Fibroblast of skin of left quadriceps (primary cell): ENCODE results near the gene FRMD4B.
"Not testable (repeated sequence)": the region's sequence is repeated elsewhere in the genome, so short reads cannot be mapped to it uniquely, and the experiment has no call there.

Experiments
- DNase-seq, 2 experiments: peaks; one replicate each; pipeline ENCODE4 v3.0.0-alpha.2; 2013; ENCODE audit warnings: low read depth in 2 of 2

FRMD4B gene

DNA sequence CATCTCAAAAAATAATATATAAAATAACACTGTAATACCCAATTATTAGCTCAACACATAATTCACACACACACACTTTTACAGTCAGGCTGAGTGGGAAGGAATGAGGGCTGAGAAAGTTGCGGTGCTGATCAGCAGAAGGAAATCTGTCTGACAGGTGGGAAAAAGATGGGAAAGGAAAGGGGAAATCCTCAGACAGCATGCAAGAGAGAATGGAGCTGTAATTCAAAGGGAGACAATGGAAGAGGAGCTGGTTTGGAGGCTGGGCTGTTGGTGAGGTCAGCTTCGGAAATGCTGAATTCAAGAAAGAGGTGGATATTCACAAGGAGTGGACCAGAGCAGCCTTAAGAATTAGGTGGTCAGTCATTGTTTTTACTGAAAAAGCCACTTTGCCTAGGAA lies 141.8 kb downstream of the FRMD4B start:
- DNase-seq = no peak

DNA sequence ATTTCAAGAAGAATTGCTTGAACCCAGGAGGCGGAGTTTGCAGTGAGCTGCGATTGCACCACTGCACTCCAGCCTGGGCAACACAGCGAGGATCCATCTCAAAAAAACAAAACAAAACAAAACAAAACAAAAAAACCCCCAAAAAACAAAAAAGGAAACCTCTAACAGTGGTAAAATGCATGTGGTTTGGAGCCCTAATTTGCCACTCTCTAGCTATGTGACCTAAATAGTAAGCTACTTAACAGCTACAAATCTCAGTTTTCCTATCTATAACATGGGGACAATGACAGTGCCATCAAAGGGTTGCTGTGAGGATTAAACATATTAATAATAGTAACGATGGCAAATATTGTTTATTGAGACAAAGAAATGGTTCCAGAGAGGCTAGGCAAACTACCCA lies 144.1 kb downstream of the FRMD4B start:
- no peak for DNase-seq

DNA sequence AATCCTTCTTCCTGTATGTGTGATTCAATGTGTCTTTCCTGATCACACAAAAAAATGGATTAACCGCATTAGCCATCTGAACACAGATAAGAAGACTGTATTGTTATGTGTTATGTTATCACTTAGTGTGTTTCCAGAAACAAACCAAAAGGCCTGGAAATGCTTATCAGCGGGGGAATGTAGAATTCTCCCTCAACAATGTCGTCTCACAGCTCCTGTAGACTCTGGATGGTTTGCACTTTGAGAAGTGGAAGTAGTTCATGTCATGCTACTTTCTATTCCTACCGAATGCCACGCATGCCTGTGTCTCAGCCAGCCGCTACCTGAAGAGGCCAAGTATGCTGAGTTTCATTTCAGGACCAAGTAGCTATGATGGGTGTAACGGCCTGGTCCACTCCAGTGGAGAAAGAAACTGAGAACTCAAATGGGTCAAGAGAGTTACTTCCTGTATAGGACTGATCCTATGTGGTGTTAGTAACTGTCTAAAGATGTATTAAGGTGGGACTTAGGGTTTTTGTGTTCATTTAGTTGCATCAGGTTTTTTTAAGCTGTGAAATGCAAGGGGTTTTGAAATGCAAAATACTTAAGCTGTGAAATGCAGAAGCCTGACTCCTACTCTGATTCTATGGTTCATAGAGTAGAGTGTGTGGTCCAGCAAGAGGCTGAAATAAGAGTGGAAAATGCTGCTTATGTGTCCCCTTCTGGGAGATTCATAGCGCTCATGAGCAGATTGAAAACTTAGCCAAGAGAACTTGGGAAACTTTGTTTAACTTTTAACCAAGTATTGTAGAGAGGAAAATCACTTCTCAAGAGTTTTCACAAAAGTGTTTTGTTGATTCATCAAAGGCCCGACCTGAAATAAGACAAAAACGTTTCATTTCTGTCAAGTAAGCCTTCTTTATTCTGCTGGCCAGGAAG lies 145.0 kb downstream of the FRMD4B start:
- no peak for DNase-seq

DNA sequence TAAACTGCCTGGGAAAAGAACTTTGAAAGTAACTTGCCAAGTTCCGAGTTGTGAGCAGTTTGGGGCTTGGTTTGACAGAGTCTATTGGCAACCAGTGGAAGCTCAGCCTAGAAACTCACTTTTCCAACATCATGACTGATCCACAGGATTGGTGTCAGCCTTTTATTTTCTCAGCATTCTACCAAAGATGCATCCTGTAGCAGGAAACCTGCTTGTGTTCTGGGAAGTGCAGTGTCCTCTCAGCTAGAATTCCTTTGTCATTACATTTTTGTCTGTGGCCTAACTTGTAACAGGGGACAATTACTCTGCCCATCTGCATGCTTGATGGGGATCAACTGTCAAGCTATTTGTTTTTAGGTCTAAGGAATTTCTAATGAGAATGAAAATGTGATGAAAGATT lies 146.8 kb downstream of the FRMD4B start:
- no peak for DNase-seq

DNA sequence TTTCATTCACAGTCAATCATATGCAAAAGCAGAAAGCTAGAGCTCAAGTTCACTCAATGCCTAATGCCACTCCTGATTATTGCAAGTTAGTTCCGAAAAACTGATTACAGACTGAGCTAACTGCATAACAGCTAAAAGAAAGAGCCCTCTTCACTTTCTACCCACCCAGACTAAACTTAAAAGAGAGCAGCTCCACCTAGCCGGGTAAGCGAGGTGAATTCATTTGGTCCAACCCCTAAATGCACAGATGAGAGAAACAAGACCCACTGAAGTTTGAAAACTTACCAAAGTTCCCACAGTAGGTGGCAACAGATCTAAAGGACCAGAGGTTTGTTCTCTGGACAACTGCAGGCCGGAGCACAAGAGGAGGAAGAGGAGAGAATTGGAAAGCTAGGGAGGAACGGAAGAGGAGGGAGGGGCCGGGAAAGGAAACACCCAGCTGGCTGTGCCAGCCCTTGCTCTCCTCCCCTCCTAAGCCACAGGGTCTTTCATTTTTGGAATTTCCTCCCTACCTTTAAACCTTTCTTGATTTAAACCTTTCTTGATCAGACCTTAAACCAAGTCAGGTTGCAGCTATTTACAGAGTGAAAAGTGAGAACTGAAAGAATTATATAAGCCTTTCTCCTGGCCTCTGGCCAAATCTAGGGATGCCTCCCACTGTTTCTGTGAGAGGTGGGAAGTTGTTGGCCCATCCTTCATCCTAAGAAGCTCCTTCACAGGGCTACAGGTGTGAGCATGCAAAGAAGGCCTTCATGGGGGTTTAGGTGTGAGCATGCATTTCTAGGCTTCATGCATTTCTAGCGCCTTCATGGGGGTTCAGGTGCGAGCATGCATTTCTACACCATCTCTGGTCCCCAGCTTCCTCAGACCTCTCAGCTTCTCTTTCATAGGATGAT lies 148.8 kb downstream of the FRMD4B start:
- no peak for DNase-seq

DNA sequence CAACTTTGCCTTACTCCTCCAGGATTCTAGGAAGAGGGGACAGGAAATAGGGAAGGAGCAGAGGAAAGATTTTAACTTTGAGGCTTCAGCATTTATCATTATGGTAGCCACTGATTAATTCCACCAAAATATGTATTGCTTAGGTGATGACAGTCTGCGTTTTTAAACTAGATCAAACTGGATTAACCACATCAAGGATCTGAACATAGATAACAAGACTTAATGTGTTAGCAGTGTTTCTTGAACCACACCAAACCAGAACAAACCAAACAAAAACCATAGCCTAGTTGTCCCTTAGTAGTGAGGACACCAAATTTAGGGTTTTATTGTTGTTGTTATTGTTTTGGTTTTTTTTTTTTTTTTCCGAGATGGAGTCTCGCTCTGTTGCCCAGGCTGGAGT lies 150.0 kb downstream of the FRMD4B start:
- DNase-seq = no peak

DNA sequence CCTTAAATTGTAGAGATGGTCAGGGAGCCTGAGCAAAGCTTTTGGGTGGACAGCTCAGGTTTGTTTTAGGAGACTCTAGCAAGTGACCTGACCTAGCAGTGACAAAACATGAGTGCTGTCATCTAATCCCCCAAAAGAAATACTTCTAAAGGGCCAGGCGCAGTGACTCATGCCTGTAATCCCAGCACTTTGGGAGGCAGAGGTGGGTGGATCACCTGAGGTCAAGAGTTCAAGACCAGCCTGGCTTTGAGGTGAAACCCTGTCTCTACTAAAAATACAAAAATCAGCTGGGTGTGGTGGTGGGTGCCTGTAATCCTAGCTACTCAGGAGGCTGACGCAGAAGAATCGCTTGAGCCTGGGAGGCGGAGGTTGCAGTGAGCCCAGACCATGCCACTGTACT lies 150.7 kb downstream of the FRMD4B start:
- not testable (repeated sequence) for DNase-seq

DNA sequence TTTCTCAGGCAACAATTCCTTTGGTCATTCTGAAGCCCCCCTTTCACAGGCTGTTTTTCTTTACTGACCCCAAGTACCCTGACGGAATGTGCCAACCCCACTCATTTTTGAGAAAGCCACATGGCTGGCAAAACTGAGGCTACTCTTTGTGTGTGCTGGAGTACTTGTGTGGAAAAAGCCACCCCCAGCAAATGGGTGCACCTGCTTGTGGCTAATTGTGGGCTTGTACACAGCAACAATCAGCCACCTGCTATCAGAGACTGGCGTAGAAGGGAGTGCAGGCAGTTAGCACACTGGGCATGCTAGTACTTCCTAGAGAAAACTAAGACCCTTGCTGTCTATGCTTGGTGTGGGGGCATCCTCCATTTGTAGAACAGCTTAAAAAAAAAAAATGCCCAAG lies 153.4 kb downstream of the FRMD4B start:
- no peak for DNase-seq

DNA sequence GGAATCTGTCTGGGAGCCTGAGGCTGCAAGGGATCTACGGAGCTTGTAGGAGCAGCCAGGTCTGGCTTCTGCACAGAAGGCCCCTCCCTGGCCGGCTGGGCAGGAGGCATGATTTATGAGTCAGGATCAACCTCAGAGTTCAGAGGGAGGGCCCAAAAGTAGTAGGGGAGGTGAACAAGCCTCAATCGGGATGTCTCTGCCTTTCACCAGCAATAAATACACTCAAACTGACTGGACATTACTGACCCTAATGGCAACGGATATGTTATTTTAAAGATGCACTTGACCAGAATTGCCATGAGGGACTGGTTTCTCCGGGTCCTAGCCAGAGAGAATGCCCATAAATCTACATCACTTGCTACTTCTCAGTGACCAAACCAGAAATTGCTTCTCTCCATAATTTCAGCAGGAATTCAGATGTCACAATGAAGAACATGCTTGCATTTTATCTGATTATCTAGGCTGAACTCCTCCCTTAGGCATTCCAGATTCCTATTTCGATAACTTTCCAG lies 153.9 kb downstream of the FRMD4B start:
- DNase-seq = no peak

DNA sequence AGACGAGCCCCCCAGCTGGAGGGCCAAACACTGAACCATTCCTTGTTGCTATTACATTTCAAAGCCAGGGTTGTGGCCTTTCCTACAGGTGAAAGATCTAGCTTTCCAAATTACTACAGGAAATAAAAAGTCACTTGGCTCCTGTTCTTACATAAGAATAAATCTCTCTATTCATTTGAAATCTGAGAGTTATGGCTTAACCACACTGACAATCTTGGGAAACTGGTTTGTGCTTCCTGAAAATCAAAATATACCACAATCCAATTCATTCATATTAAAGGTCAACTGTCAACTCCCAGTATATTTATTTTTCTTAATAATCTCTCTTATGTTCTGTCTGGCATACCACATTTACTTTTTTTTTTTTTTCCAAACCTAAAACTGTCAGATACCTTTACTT lies 159.8 kb downstream of the FRMD4B start:
- DNase-seq = no peak

DNA sequence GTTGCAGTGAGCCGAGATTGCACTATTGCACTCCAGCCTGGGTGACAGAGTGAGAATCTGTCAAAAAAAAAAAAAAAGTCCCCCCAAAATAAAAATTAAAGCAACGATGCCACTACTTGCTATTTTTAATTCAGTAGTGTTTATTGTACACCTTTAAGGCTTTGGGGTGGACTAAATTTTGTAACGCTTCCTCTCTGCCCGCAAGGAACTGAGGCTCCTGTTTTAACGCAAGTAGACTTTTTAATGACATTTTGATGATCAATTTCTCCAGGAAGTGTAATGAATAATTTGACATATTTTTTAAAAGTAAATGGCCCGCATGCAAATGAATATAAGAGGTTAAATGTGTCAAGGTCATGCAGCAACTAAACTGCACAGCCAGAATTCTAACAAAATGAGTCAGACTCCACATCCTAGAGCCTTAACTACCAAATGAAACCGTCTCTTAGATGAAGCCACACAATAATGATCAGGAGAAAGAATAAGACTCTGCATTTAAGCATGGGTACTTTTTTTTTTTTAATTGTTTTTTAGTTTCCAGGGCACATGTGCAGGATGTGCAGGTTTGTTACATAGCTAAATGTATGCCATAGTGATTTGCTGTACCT lies 166.7 kb downstream of the FRMD4B start:
- DNase-seq = no peak

DNA sequence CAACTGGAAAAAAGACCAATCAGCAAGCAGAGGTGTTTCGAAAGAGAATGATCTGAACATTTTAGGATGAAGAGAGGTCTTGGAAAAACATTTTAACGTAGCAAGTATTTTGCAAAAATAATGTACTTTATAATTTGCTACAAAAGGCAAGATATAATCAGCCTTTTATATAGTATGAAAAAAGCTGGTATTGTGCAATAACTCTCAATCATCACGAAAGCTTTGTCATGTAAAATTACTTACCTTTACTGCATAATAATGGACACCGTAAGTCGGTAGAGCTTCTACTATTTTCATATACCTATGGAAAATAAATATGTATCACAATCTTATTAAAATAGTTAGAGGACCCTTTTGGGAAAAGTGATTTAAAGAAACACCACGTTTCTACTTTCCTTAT lies 167.8 kb downstream of the FRMD4B start:
- no peak for DNase-seq

DNA sequence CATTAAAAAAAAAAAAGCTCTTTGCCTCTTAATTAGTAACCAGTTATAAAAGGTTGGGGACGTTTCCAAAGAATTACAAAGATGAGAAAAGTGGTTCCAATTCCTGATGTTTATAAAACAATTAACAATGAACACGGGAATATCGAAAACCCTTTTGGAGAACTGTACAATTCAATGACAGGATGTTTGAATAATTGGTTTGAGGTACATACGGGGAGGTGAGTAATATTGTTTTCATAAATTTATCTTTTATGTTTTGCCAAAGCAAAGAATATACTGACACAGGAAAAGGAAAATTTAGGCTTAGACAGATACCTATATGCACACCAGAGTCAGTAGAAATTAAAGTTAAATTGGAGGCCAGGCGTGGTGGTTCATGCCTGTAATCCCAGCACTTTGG lies 168.9 kb downstream of the FRMD4B start:
- no peak for DNase-seq

DNA sequence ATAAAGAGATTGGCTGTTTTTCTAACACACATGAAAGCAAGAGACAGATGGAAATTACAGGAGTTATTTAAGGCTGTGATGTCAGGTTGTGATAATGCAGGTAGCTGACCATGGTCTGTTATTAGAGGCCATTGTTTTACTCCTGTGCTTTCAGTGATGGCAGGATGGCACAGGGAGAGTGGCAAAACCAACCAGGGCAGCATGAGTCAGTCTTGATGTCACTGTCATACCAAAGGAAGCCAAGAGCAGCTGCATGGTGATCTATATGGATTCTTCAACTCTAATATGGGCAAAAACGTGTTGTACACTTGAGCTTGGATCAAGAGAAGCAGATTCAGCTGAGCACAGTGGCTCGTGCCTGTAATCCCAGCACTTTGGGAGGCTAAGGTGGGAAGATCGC lies 171.6 kb downstream of the FRMD4B start:
- DNase-seq = no peak

DNA sequence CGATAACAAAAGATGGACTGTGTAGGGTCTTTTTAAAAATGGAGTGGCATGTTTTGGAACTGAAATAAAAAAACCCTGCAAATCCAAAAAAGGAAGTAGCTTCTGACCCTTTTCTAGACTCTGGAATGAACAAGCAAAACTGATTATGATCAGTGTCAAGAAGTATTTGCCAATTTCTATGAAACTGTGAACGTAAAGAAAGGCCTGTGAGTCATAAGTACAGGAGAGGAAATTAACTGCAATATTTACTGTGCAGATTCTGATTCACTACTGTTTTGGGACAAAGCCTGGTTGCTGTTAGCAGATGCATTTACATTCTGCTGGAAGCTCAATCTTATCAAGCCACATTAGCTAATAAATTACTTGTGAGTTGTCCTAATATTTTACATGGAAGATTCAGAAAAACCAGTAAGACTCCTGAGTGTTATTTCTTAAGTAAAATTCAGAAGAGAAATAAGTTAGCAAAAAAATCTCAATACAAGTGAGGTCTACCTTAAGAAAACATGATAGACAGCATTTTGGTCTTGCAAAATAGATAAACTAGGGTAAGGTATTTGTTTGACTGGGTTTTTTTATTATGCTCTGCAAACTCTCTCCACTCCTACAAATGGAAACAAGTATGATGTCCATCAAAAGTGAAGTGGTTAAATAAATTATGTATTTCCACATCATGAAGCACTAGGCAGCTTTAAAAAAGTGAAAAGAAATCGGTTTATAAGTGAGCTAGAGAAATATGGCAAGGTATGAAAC lies 173.3 kb downstream of the FRMD4B start:
- DNase-seq = peak; percentile 74 to 78

DNA sequence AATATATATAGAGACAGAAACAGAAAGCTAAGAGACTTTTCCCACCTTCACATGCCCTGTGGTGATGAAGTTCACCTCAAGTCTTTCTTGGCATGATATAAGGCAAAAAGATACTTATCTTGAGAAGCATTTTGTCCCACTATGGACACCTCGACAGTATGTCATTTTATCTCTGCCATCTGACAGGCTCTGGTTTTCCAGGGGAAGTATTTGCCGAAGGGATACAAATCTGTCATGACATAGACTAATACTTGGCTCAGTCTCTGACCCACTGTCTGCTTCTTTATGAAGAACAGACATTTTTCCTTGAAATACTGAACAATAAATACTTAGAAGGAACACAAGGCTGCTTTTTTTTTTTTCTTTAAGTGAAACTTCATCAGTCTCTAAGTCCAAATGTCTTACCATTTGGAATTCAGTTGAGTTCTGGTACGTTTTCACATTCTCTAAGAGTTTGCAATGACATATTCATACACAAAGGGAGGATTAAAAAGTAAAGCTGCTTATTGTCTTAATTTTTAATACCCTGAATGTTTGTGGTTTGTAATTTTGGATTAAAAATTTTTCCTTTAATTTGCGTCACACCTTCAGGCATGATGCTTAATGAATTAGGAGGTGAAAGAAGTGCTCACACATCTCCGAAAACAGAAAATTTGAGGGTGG lies 175.7 kb downstream of the FRMD4B start:
- no peak for DNase-seq

DNA sequence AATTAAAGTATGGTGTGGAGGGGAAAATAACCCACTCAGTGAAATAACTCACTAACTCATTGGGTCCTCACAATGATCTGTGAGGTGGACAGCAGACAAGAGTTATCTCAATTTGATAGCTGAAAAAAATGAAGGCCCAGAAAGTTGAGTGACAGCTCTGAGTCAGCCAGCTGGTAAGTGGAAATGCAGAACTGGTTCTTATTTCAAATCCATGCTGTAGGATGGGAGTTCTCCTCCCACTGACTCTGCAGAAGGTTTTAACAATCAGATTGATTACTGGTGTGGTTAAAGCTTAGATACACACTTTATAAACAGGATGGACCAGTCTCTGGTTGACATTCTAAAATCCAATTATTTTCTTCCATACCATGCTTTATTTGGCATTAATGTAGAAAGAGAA lies 176.5 kb downstream of the FRMD4B start:
- no peak for DNase-seq

DNA sequence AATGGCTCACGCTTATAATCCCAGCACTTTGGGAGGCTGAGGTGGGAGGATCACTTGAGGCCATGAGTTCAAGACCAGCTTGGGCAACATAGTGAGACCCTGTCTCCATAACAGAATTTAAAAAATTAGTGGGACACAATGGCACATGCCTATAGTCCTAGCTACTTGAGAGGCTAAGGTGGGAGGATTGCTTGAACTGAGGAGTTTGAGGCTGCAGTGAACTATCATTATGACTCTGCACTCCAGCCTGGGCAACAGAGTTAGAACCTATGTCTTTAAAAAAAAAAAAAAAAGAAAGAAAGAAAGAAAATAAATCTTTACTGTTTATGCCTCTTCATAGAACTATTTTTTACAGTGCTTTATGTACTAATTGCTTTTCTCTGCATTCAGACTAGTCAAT lies 178.9 kb downstream of the FRMD4B start:
- no peak for DNase-seq

DNA sequence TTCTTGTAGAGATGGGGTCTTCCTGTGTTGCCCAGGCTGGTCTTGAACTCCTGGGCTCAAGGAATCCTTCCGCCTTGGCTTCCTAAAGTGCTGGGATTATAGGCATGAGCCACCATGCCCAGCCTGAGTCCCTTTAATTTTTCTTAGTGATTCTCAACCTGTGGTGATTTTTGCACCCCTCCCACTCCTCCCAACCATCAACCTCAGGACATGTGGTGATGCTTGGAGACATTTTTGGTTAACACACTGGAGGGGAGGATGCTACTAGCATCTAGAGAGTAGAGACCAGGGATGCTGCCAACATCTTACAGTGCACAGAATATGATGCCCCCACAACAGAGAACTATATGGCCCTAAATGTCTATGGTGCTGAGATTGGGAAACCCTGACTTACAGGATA lies 180.5 kb downstream of the FRMD4B start:
- DNase-seq = no peak

DNA sequence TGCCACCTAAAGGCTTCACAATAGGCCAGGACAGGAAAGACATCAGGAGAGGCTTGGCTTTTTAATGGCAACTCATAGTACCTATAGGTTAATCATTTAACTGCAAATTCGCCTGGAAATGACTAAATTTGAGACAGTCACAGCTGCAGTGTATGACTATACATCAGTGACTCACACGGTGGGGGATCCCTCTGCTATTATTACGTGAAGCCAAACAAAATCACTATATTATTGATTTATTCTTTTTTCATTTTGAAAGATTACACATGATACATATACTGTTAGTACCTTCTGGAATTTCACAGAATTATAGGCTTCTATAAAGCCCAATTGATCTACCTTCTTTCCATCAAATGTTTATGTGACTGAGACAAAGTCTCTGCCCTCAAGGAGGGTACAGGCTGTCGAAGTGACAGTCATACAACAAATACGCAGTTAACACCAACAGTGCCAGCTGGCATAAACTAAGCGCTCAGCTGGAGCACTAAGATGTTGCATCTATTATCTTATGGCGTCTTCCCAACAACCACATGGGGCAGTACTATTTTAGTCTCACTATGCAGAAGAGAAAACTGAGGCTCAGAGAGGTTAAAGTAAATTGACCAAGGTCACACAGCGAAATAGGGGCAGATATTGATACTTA lies 181.5 kb downstream of the FRMD4B start:
- DNase-seq = no peak
